Measurements from ENCODE around the gene IFT25.

GRCh38 chr1:53982763-53983104 lies 37.2 kb upstream of the IFT25 start:
- TF ChIP-seq CTCF (IDR thresholded peaks at IDR 0.05): no peak
- no peak for TF ChIP-seq POLR2A (IDR thresholded peaks at IDR 0.05; ENCODE audit: low read depth)
- TF ChIP-seq POLR2AphosphoS5 (IDR thresholded peaks at IDR 0.05): no peak
- no peak for TF ChIP-seq EP300 (IDR thresholded peaks at IDR 0.05)
